HEK293 (cell line): ENCODE data around the gene EGFR.

Experiments
- CTCF ChIA-PET: fragments of 350-600 bp; formaldehyde crosslinking; extraction: SDS; loops from one replicate; lab custom pipeline; 2021; ENCODE audit warnings: antibody characterized with exemption; lab: Yijun Ruan, JAX
- POLR2A ChIA-PET: fragments of 300-600 bp; formaldehyde crosslinking; extraction: SDS; loops from one replicate; lab custom pipeline; 2020; ENCODE audit warnings: antibody characterized with exemption, inconsistent platforms; lab: Yijun Ruan, JAX
- H3K27ac ChIP-seq: fragments of 200-500 bp; sonication (Bioruptor generic); 2 replicates; pipeline ENCODE4 v1.5.1; 2014; ENCODE audit warnings: low read depth, low read length, control low read depth, inconsistent platforms; ENCODE audit errors: extremely low read depth
- H3K36me3 ChIP-seq, 2 experiments: fragments of 200-500 bp in 1 of 2; sonication (Bioruptor generic) in 1 of 2; 1 replicate in 1 of 2; 2 replicates in 1 of 2; pipeline ENCODE4 v1.5.1; 2014 to 2017; ENCODE audit warnings: inconsistent platforms in 2 of 2, low read length in 2 of 2; ENCODE audit not compliant: control insufficient read depth in 2 of 2, insufficient read depth in 1 of 2
- H3K4me1 ChIP-seq: fragments of 200-500 bp; sonication (Bioruptor generic); 2 replicates; pipeline ENCODE4 v1.5.1; 2014; ENCODE audit warnings: mild to moderate bottlenecking, low read length, inconsistent platforms; ENCODE audit not compliant: control insufficient read depth, insufficient read depth
- H3K4me3 ChIP-seq: 2 replicates; pipeline ENCODE4 v1.5.1; 2011; ENCODE audit warnings: low read depth, mild to moderate bottlenecking, control low read depth, low read length, moderate library complexity
- H3K9me3 ChIP-seq: fragments of 200-500 bp; sonication (Bioruptor generic); 2 replicates; pipeline ENCODE4 v1.5.1; 2014; ENCODE audit warnings: low read depth, low read length, inconsistent platforms; ENCODE audit not compliant: control insufficient read depth, insufficient read depth
- FEZF1 ChIP-seq: fragments of 450-650 bp; formaldehyde crosslinking; IDR thresholded peaks from 2 replicates; pipeline ENCODE4 v1.5.1; 2016; ENCODE audit warnings: missing biosample characterization, missing genetic modification characterization
- SALL2 ChIP-seq: fragments of 450-650 bp; formaldehyde crosslinking; IDR thresholded peaks from 2 replicates; pipeline ENCODE4 v1.5.0; 2017; ENCODE audit warnings: missing biosample characterization, mild to moderate bottlenecking, missing genetic modification characterization, borderline replicate concordance
- ZBTB48 ChIP-seq: fragments of 450-650 bp; formaldehyde crosslinking; IDR thresholded peaks from 2 replicates; pipeline ENCODE4 v1.5.1; 2016; ENCODE audit warnings: missing biosample characterization, missing genetic modification characterization
- ZFP3 ChIP-seq: fragments of 450-650 bp; formaldehyde crosslinking; IDR thresholded peaks from 2 replicates; pipeline ENCODE4 v1.5.1; 2016; ENCODE audit warnings: low read depth, missing biosample characterization, missing genetic modification characterization
- ZIC2 ChIP-seq: fragments of 450-650 bp; formaldehyde crosslinking; IDR thresholded peaks from 2 replicates; pipeline ENCODE4 v1.5.1; 2016; ENCODE audit warnings: missing biosample characterization, missing genetic modification characterization
- ZNF112 ChIP-seq: fragments of 450-650 bp; formaldehyde crosslinking; IDR thresholded peaks from 2 replicates; pipeline ENCODE4 v1.5.0; 2017; ENCODE audit warnings: missing biosample characterization, missing genetic modification characterization
- ZNF114 ChIP-seq: fragments of 450-650 bp; formaldehyde crosslinking; IDR thresholded peaks from 2 replicates; pipeline ENCODE4 v1.5.0; 2017; ENCODE audit warnings: missing biosample characterization, missing genetic modification characterization
- ZNF155 ChIP-seq: fragments of 450-650 bp; formaldehyde crosslinking; IDR thresholded peaks from 2 replicates; pipeline ENCODE4 v1.5.1; 2016; ENCODE audit warnings: missing biosample characterization, missing genetic modification characterization
- ZNF214 ChIP-seq: fragments of 450-650 bp; formaldehyde crosslinking; IDR thresholded peaks from 2 replicates; pipeline ENCODE4 v1.5.1; 2017; ENCODE audit warnings: missing biosample characterization, mild to moderate bottlenecking, missing genetic modification characterization, borderline replicate concordance
- ZNF248 ChIP-seq: fragments of 450-650 bp; formaldehyde crosslinking; IDR thresholded peaks from 2 replicates; pipeline ENCODE4 v1.5.1; 2017; ENCODE audit warnings: missing biosample characterization, missing genetic modification characterization
- ZNF26 ChIP-seq: fragments of 450-650 bp; formaldehyde crosslinking; IDR thresholded peaks from 2 replicates; pipeline ENCODE4 v1.5.1; 2016; ENCODE audit warnings: missing biosample characterization, missing genetic modification characterization
- ZNF280C ChIP-seq: fragments of 450-650 bp; formaldehyde crosslinking; IDR thresholded peaks from 2 replicates; pipeline ENCODE4 v1.5.1; 2016; ENCODE audit warnings: missing biosample characterization, missing genetic modification characterization
- ZNF391 ChIP-seq: fragments of 450-650 bp; formaldehyde crosslinking; IDR thresholded peaks from 2 replicates; pipeline ENCODE4 v1.5.1; 2016; ENCODE audit warnings: low read depth, missing biosample characterization, missing genetic modification characterization, borderline replicate concordance
- ZNF394 ChIP-seq: fragments of 450-650 bp; formaldehyde crosslinking; IDR thresholded peaks from 2 replicates; pipeline ENCODE4 v1.5.1; 2016; ENCODE audit warnings: missing biosample characterization, missing genetic modification characterization, mild to moderate bottlenecking, moderate library complexity, borderline replicate concordance
- ZNF530 ChIP-seq: fragments of 450-650 bp; formaldehyde crosslinking; IDR thresholded peaks from 2 replicates; pipeline ENCODE4 v1.5.1; 2016; ENCODE audit warnings: low read depth, missing biosample characterization, missing genetic modification characterization
- ZNF555 ChIP-seq: fragments of 450-650 bp; formaldehyde crosslinking; conservative IDR thresholded peaks from 2 replicates; pipeline ENCODE4 v1.5.1; 2017; ENCODE audit warnings: missing biosample characterization, mild to moderate bottlenecking, missing genetic modification characterization, inconsistent platforms
- ZNF596 ChIP-seq: fragments of 450-650 bp; IDR thresholded peaks from 2 replicates; pipeline ENCODE4 v1.5.0; 2018; ENCODE audit warnings: missing biosample characterization, mild to moderate bottlenecking, missing genetic modification characterization, moderate library complexity
- ZNF629 ChIP-seq: fragments of 450-650 bp; formaldehyde crosslinking; IDR thresholded peaks from 2 replicates; pipeline ENCODE4 v1.5.1; 2017; ENCODE audit warnings: missing biosample characterization, missing genetic modification characterization
- ZNF677 ChIP-seq: fragments of 450-650 bp; IDR thresholded peaks from 2 replicates; pipeline ENCODE4 v1.5.0; 2018; ENCODE audit warnings: missing biosample characterization, mild to moderate bottlenecking, missing genetic modification characterization, moderate library complexity
- ZNF792 ChIP-seq: fragments of 450-650 bp; formaldehyde crosslinking; IDR thresholded peaks from 2 replicates; pipeline ENCODE4 v1.5.1; 2016; ENCODE audit warnings: missing biosample characterization, missing genetic modification characterization
- ZXDB ChIP-seq: fragments of 450-650 bp; formaldehyde crosslinking; IDR thresholded peaks from 2 replicates; pipeline ENCODE4 v1.5.1; 2016; ENCODE audit warnings: missing biosample characterization, missing genetic modification characterization
- TF ChIP-seq, protein P1 (sequence below): fragments of 450-650 bp; formaldehyde crosslinking; IDR thresholded peaks from 2 replicates; pipeline ENCODE4 v1.5.1; 2016; ENCODE audit warnings: missing biosample characterization, missing genetic modification characterization, borderline replicate concordance
- TF ChIP-seq, protein P2 (sequence below): fragments of 450-650 bp; formaldehyde crosslinking; optimal IDR thresholded peaks from 2 replicates; pipeline ENCODE3; 2016; ENCODE audit warnings: missing biosample characterization, mild to moderate bottlenecking, missing genetic modification characterization
- TF ChIP-seq, protein P3 (sequence below): fragments of 450-650 bp; formaldehyde crosslinking; IDR thresholded peaks from 2 replicates; pipeline ENCODE4 v1.5.1; 2016; ENCODE audit warnings: missing biosample characterization, missing genetic modification characterization

Gene EGFR

DNA sequence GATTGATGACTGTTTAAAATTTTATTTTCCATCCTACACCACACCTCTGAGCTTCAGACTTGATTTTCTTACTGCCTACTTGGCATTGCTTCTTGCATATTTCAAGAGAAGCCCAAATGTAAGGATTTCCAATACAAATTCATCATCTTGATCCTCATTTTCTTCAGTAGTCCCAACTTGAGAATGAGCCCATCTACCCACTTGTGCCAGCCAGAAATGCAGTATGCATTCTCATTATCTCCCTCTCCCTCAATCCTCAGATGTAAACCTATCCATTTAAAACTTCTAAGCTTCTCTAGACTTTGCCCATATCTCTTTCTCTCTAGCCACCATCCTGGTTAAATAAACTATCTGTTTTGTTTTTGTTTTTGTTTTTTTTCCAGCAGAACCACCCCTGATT is 22.4 kb upstream of the EGFR start:
- POLR2A ChIA-PET = no interaction called here
- H3K9me3 ChIP-seq = no peaks in the 10 kb centered on the region
- CTCF ChIA-PET = interaction anchor here (1.8 to 3.3 kb wide), 2 partner anchors 23 to 258 kb away, joined by 4 to 14 read pairs; no protein-coding TSS in a partner anchor
- no peak overlapping the region for H3K27ac ChIP-seq
- TF ChIP-seq ZNF792 (tag by site-specific recombination) (no peak), ZNF214 (tag by site-specific recombination) (no peak), ZNF248 (tag by site-specific recombination) (no peak), ZNF114 (no peak), ZNF26 (tag by site-specific recombination) (no peak), ZNF530 (tag by site-specific recombination) (no peak), ZNF596 (tag by site-specific recombination) (no peak), SALL2 (tag by site-specific recombination) (no peak), ZNF155 (tag by site-specific recombination) (no peak), ZNF394 (tag by site-specific recombination) (no peak), FEZF1 (tag by site-specific recombination) (no peak)
- TF ChIP-seq, protein P1, sequence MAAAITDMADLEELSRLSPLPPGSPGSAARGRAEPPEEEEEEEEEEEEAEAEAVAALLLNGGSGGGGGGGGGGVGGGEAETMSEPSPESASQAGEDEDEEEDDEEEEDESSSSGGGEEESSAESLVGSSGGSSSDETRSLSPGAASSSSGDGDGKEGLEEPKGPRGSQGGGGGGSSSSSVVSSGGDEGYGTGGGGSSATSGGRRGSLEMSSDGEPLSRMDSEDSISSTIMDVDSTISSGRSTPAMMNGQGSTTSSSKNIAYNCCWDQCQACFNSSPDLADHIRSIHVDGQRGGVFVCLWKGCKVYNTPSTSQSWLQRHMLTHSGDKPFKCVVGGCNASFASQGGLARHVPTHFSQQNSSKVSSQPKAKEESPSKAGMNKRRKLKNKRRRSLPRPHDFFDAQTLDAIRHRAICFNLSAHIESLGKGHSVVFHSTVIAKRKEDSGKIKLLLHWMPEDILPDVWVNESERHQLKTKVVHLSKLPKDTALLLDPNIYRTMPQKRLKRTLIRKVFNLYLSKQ (tag by site-specific recombination) = no peak
- H3K36me3 ChIP-seq = no peaks in the 10 kb centered on the region
- H3K4me3 ChIP-seq = no peak overlapping the region
- no peaks in the 10 kb centered on the region for H3K4me1 ChIP-seq

GRCh38 chr7:55004579-55004978 is 14.2 kb upstream of the EGFR start:
- no peak overlapping the region for H3K4me3 ChIP-seq
- ChIA-PET POLR2A (no interaction called here), CTCF (no interaction called here)
- TF ChIP-seq, protein P2, sequence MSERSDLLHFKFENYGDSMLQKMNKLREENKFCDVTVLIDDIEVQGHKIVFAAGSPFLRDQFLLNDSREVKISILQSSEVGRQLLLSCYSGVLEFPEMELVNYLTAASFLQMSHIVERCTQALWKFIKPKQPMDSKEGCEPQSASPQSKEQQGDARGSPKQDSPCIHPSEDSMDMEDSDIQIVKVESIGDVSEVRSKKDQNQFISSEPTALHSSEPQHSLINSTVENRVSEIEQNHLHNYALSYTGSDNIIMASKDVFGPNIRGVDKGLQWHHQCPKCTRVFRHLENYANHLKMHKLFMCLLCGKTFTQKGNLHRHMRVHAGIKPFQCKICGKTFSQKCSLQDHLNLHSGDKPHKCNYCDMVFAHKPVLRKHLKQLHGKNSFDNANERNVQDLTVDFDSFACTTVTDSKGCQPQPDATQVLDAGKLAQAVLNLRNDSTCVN (tag by site-specific recombination) = no peak
- TF ChIP-seq ZNF112 (tag by site-specific recombination) (no peak), ZFP3 (tag by site-specific recombination) (no peak)
- no peaks in the 10 kb centered on the region for H3K4me1 ChIP-seq
- no peak overlapping the region for H3K27ac ChIP-seq
- H3K36me3 ChIP-seq = no peaks in the 10 kb centered on the region
- H3K9me3 ChIP-seq = no peaks in the 10 kb centered on the region

- Histone ChIP-seq H3K4me3 (no peak overlapping the region), H3K9me3 (no peaks in the 10 kb centered on the region), H3K27ac (no peak overlapping the region), H3K4me1 (no peaks in the 10 kb centered on the region), H3K36me3 (no peaks in the 10 kb centered on the region)
- CTCF ChIA-PET = interaction anchor here (1.3 kb wide), 1 partner anchor 12 kb away, joined by 3 read pairs; no protein-coding TSS in a partner anchor
- POLR2A ChIA-PET = no interaction called here
- TF ChIP-seq, protein P3, sequence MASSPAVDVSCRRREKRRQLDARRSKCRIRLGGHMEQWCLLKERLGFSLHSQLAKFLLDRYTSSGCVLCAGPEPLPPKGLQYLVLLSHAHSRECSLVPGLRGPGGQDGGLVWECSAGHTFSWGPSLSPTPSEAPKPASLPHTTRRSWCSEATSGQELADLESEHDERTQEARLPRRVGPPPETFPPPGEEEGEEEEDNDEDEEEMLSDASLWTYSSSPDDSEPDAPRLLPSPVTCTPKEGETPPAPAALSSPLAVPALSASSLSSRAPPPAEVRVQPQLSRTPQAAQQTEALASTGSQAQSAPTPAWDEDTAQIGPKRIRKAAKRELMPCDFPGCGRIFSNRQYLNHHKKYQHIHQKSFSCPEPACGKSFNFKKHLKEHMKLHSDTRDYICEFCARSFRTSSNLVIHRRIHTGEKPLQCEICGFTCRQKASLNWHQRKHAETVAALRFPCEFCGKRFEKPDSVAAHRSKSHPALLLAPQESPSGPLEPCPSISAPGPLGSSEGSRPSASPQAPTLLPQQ (tag by site-specific recombination) = no peak
- TF ChIP-seq ZNF629 (tag by site-specific recombination) = no peak
- TF ChIP-seq ZBTB48 (tag by site-specific recombination) = no peak
- TF ChIP-seq ZNF677 (tag by site-specific recombination) = no peak
- TF ChIP-seq ZXDB (tag by site-specific recombination) = no peak
- TF ChIP-seq FEZF1 (tag by site-specific recombination) = no peak
- no peak for TF ChIP-seq ZNF555
- no peak for TF ChIP-seq ZNF280C (tag by site-specific recombination)
- TF ChIP-seq ZNF114 = no peak
- TF ChIP-seq ZNF391 (tag by site-specific recombination) = no peak
- TF ChIP-seq ZIC2 (tag by site-specific recombination) = no peak
Measured at GRCh38 chr7:55005241-55005851, 13.5 kb upstream of the EGFR start.
